Measurements from ENCODE around the gene DPF3. TPM values are rescaled to one million over a fixed set of nuclear protein-coding genes. Genes with fewer than 3 reads are reported as not detected.

The DPF3 gene
- total RNA-seq, 3 donors from 2014 or later = 0.32 to 2.8 (median 1.3) TPM

- Histone ChIP-seq H3K9me3 (no peaks in the 10 kb centered on the region), H3K27me3 (no peaks in the 10 kb centered on the region), H3K36me3 (no peaks in the 10 kb centered on the region), H3K4me1 (no peaks in the 10 kb centered on the region), H3K4me3 (no peak overlapping the region), H3K27ac (no peak overlapping the region)
- intact Hi-C loops (cut with DNase I; ENCODE audit: low total_unique reads) = no loop called here
- no peak for DNase-seq (ENCODE audit: low spot score in 2 of 2)
- no peak for TF ChIP-seq CTCF (IDR thresholded peaks at IDR 0.05)
- no peak for TF ChIP-seq POLR2A (IDR thresholded peaks at IDR 0.05)
- no peak for TF ChIP-seq POLR2AphosphoS5 (IDR thresholded peaks at IDR 0.05)
These were observed 107.2 kb downstream of the DPF3 start for GRCh38 chr14:72786378-72787350.

- no peaks in the 10 kb centered on the region for H3K27me3 ChIP-seq
- no peaks in the 10 kb centered on the region for H3K4me1 ChIP-seq
- H3K9me3 ChIP-seq = no peaks in the 10 kb centered on the region
- TF ChIP-seq POLR2A (IDR thresholded peaks at IDR 0.05) (no peak), POLR2AphosphoS5 (IDR thresholded peaks at IDR 0.05) (no peak), CTCF (IDR thresholded peaks at IDR 0.05) (no peak)
- intact Hi-C loops (cut with DNase I; ENCODE audit: low total_unique reads) = no loop called here
- no peak for DNase-seq (ENCODE audit: low spot score in 2 of 2)
- H3K36me3 ChIP-seq = no peaks in the 10 kb centered on the region
- H3K27ac ChIP-seq = no peak overlapping the region
- no peak overlapping the region for H3K4me3 ChIP-seq
These were observed 110.2 kb downstream of the DPF3 start for GRCh38 chr14:72783741-72784140.

GRCh38 chr14:72782817-72783216 lies 111.1 kb downstream of the DPF3 start:
- no peak for TF ChIP-seq POLR2AphosphoS5 (IDR thresholded peaks at IDR 0.05)
- TF ChIP-seq POLR2A (IDR thresholded peaks at IDR 0.05) = no peak
- TF ChIP-seq CTCF (IDR thresholded peaks at IDR 0.05) = no peak
- Histone ChIP-seq H3K9me3 (no peaks in the 10 kb centered on the region), H3K4me3 (no peak overlapping the region), H3K4me1 (no peaks in the 10 kb centered on the region), H3K27ac (no peak overlapping the region), H3K27me3 (no peaks in the 10 kb centered on the region), H3K36me3 (no peaks in the 10 kb centered on the region)
- intact Hi-C loops (cut with DNase I; ENCODE audit: low total_unique reads) = no loop called here
- DNase-seq (ENCODE audit: low spot score in 2 of 2) = no peak

GRCh38 chr14:72781561-72782508 lies 112.1 kb downstream of the DPF3 start:
- intact Hi-C loops (cut with DNase I; ENCODE audit: low total_unique reads) = no loop called here
- no peak for TF ChIP-seq CTCF (IDR thresholded peaks at IDR 0.05)
- TF ChIP-seq POLR2AphosphoS5 (IDR thresholded peaks at IDR 0.05) = no peak
- TF ChIP-seq POLR2A (IDR thresholded peaks at IDR 0.05) = no peak
- no peak overlapping the region for H3K27ac ChIP-seq
- no peaks in the 10 kb centered on the region for H3K9me3 ChIP-seq
- no peaks in the 10 kb centered on the region for H3K27me3 ChIP-seq
- H3K4me1 ChIP-seq = no peaks in the 10 kb centered on the region
- H3K36me3 ChIP-seq = no peaks in the 10 kb centered on the region
- no peak overlapping the region for H3K4me3 ChIP-seq
- no peak for DNase-seq (ENCODE audit: low spot score in 2 of 2)
